B cell (primary cell): Measurements from ENCODE around the gene SEMA4A. TPM values are rescaled to one million over a fixed set of nuclear protein-coding genes. Genes with fewer than 3 reads are reported as not detected.
A peak's percentile ranks its signal among the peaks of the same experiment; 100 is the strongest.

Source experiments
- ATAC-seq: fragments of 200-7000 bp; cut with Tn5 transposase; one replicate; pipeline ENCODE4 v1.10.0; 2021; ENCODE audit warnings: low read depth, mild to moderate bottlenecking, moderate number of reproducible peaks, moderate library complexity
- CTCF ChIA-PET: fragments of 350-600 bp; sonication (Branson Sonifier 250); formaldehyde crosslinking; loops from one replicate; lab custom pipeline; 2021; ENCODE audit warnings: antibody characterized with exemption, inconsistent platforms; lab: Charles Lee
- POLR2A ChIA-PET: fragments of 350-600 bp; sonication (Branson Sonifier 250); formaldehyde crosslinking; loops from one replicate; lab custom pipeline; 2021; ENCODE audit warnings: antibody characterized with exemption; lab: Charles Lee
- DNase-seq: peaks from one replicate; pipeline ENCODE4 v3.0.0; 2013
- H2AFZ ChIP-seq: 2 replicates; pipeline ENCODE4 v1.6.1; 2012; ENCODE audit warnings: mild to moderate bottlenecking, low read depth, low read length; ENCODE audit not compliant: insufficient read depth, poor library complexity, severe bottlenecking
- H3K27ac ChIP-seq, 2 donors: 1 replicate in 1 of 2; 2 replicates in 1 of 2; pipeline ENCODE4 v1.5.1; 2012 to 2013; ENCODE audit warnings: low read length in 2 of 2, mild to moderate bottlenecking in 2 of 2, moderate library complexity in 1 of 2
- H3K27me3 ChIP-seq, 4 experiments: fragments of 200-600 bp in 1 of 4; sonication (generic) in 1 of 4; replicated peaks in 1 of 4; 1 replicate in 2 of 4; 2 replicates in 2 of 4; pipeline versions ENCODE4 v1.6.1 to v1.7.0; 2013 to 2016; ENCODE audit warnings: low read length in 3 of 4, mild to moderate bottlenecking in 2 of 4, mixed read lengths in 1 of 4, moderate library complexity in 1 of 4; ENCODE audit not compliant: insufficient read depth in 4 of 4, control insufficient read depth in 3 of 4; ENCODE audit errors: control extremely low read depth in 1 of 4
- H3K36me3 ChIP-seq, 2 experiments: replicated peaks in 1 of 2; 1 replicate in 1 of 2; 2 replicates in 1 of 2; pipeline versions ENCODE4 v1.6.1 to v1.7.1; 2013; ENCODE audit warnings: low read length in 1 of 2; ENCODE audit not compliant: insufficient read depth in 2 of 2, control insufficient read depth in 1 of 2; ENCODE audit errors: control extremely low read depth in 1 of 2, extremely low read depth in 1 of 2
- H3K4me1 ChIP-seq, 2 donors: fragments of 200-600 bp in 1 of 2; sonication (generic) in 1 of 2; 1 replicate in 1 of 2; 2 replicates in 1 of 2; pipeline versions ENCODE4 v1.5.1 to v1.6.1; 2013 to 2017; ENCODE audit warnings: low read length in 2 of 2; ENCODE audit not compliant: control insufficient read depth in 2 of 2, insufficient read depth in 2 of 2
- H3K4me2 ChIP-seq: replicated peaks from 2 replicates; pipeline ENCODE3; 2012; ENCODE audit warnings: mild to moderate bottlenecking, low read depth, low read length; ENCODE audit not compliant: poor library complexity, severe bottlenecking
- H3K4me3 ChIP-seq, 5 experiments: fragments of 200-600 bp in 1 of 5; sonication (generic) in 1 of 5; 1 replicate in 3 of 5; 2 replicates in 2 of 5; pipeline versions ENCODE4 v1.5.1 to v1.7.0; 2011 to 2016; ENCODE audit warnings: low read length in 4 of 5, mild to moderate bottlenecking in 4 of 5, low read depth in 2 of 5, control low read depth in 1 of 5, moderate library complexity in 1 of 5; ENCODE audit not compliant: insufficient read depth in 1 of 5; ENCODE audit errors: control extremely low read depth in 1 of 5, extremely low read depth in 1 of 5
- H3K79me2 ChIP-seq: fragments of 200-600 bp; sonication (generic); one replicate; pipeline ENCODE4 v1.6.0; 2016; ENCODE audit warnings: low read length; ENCODE audit not compliant: control insufficient read depth, insufficient read depth
- H3K9ac ChIP-seq: fragments of 200-600 bp; sonication (generic); 2 replicates; pipeline ENCODE4 v1.6.1; 2017; ENCODE audit warnings: mild to moderate bottlenecking, low read length, moderate library complexity
- H3K9me3 ChIP-seq, 3 donors: one replicate each; pipeline versions ENCODE4 v1.6.1 to v1.7.1; 2013; ENCODE audit warnings: low read length in 2 of 3; ENCODE audit not compliant: control insufficient read depth in 2 of 3, insufficient read depth in 1 of 3; ENCODE audit errors: control extremely low read depth in 1 of 3
- H4K20me1 ChIP-seq: 2 replicates; pipeline ENCODE4 v1.6.0; 2012; ENCODE audit warnings: mild to moderate bottlenecking, low read length; ENCODE audit not compliant: insufficient read depth, control insufficient read depth, poor library complexity, severe bottlenecking
- H3K27ac Mint-ChIP-seq: one replicate; pipeline ENCODE4 v1.8.0; 2021; ENCODE audit warnings: mixed read lengths
- H3K27me3 Mint-ChIP-seq: one replicate; pipeline ENCODE4 v1.8.0; 2021; ENCODE audit warnings: mixed read lengths
- H3K4me1 Mint-ChIP-seq: one replicate; pipeline ENCODE4 v1.8.0; 2021; ENCODE audit warnings: mixed read lengths
- H3K4me3 Mint-ChIP-seq: one replicate; pipeline ENCODE4 v1.8.0; 2021; ENCODE audit warnings: mixed read lengths
- H3K9me3 Mint-ChIP-seq: one replicate; pipeline ENCODE4 v1.8.0; 2022; ENCODE audit warnings: mixed read lengths; ENCODE audit not compliant: insufficient read depth
- EZH2 ChIP-seq: IDR thresholded peaks from 2 replicates; pipeline ENCODE4 v1.6.1; 2012; ENCODE audit warnings: borderline replicate concordance, low read depth, mild to moderate bottlenecking, moderate library complexity, low read length; ENCODE audit not compliant: insufficient read depth, poor library complexity, severe bottlenecking
- WGBS: methylation state at CpG from one replicate; pipeline ENCODE4 v1.1.5; 2013; ENCODE audit warnings: missing lambda C conversion rate; ENCODE audit not compliant: insufficient coverage; 5-methylcytosine and 5-hydroxymethylcytosine counted together
- intact Hi-C: fragments of 100-400 bp; cut with micrococcal nuclease; formaldehyde crosslinking; loops from one replicate; pipeline ENCODE4 v1.10.0; 2022
- polyA plus RNA-seq: library from polyadenylated mRNA; depleted of rRNA; stranded (reverse); fragments of >200 nt; gene quantifications from 2 replicates; pipeline ENCODE4 v1.2.3, GENCODE V29; 2012
- total RNA-seq, 2 donors: library from RNA; stranded (reverse); fragments of 120-200 nt in 1 of 2; gene quantifications; 1 replicate in 1 of 2; 2 replicates in 1 of 2; pipeline versions ENCODE4 v1.2.3 to v1.2.4, GENCODE V29; 2013 to 2022
- TF ChIP-seq, protein P1 (sequence below): fragments of 200-600 bp; IDR thresholded peaks from one replicate; pipeline ENCODE4 v1.8.0; 2022; ENCODE audit warnings: antibody characterized with exemption, mild to moderate bottlenecking

SEMA4A gene
- total and polyA plus RNA-seq, 2 donors (not counting 1 experiment from before 2014, with no cell fraction given) = 9.2 to 15.5 TPM

- Histone ChIP-seq H3K4me2 (no peak overlapping the region), H3K27me3 (peaks cover 0 to 17% (median 5%) of the 10 kb centered on the region in 4 experiments), H3K27ac (no peak overlapping the region), H4K20me1 (no peaks in the 10 kb centered on the region), H3K36me3 (no peaks in the 10 kb centered on the region), H3K79me2 (no peaks in the 10 kb centered on the region), H3K4me1 (peaks cover 9 to 20% of the 10 kb centered on the region in 2 donors), H3K9me3 (no peaks in the 10 kb centered on the region), H2AFZ (no peak overlapping the region), H3K4me3 (no peak overlapping the region), H3K9ac (no peak overlapping the region)
- intact Hi-C loops = no loop called here
- TF ChIP-seq, protein P1, sequence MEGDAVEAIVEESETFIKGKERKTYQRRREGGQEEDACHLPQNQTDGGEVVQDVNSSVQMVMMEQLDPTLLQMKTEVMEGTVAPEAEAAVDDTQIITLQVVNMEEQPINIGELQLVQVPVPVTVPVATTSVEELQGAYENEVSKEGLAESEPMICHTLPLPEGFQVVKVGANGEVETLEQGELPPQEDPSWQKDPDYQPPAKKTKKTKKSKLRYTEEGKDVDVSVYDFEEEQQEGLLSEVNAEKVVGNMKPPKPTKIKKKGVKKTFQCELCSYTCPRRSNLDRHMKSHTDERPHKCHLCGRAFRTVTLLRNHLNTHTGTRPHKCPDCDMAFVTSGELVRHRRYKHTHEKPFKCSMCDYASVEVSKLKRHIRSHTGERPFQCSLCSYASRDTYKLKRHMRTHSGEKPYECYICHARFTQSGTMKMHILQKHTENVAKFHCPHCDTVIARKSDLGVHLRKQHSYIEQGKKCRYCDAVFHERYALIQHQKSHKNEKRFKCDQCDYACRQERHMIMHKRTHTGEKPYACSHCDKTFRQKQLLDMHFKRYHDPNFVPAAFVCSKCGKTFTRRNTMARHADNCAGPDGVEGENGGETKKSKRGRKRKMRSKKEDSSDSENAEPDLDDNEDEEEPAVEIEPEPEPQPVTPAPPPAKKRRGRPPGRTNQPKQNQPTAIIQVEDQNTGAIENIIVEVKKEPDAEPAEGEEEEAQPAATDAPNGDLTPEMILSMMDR = no peak
- no peak for TF ChIP-seq EZH2
- ChIA-PET CTCF (interaction anchor here (0.8 to 2.4 kb wide), 10 partner anchors 8 to 64 kb away, joined by 3 to 8 read pairs (median 4); partner anchors contain the start of gene SEMA4A), POLR2A (interaction anchor here (0.7 kb wide), 2 partner anchors 36 to 117 kb away, joined by 5 to 6 read pairs; no protein-coding TSS in a partner anchor)
- H3K27me3 Mint-ChIP-seq = peaks cover 9% of the 10 kb centered on the region
- H3K9me3 Mint-ChIP-seq = no peaks in the 10 kb centered on the region
- peaks cover 22% of the 10 kb centered on the region for H3K4me1 Mint-ChIP-seq
- ATAC-seq (no peak), DNase-seq (no peak)
- WGBS = no CpG with 5 or more reads among the region's 6 CpGs
- no peak overlapping the region for H3K27ac Mint-ChIP-seq
- H3K4me3 Mint-ChIP-seq = no peak overlapping the region
These were observed 10.9 kb downstream of the SEMA4A start for GRCh38 chr1:156164125-156164831.

GRCh38 chr1:156165083-156165482, 11.7 kb downstream of the SEMA4A start:
- DNase-seq = peak; percentile 61
- Histone ChIP-seq H3K27me3 (peaks cover 0 to 12% (median 2%) of the 10 kb centered on the region in 4 experiments), H3K9me3 (no peaks in the 10 kb centered on the region), H3K4me3 (no peak overlapping the region), H4K20me1 (no peaks in the 10 kb centered on the region), H3K9ac (no peak overlapping the region), H3K27ac (no peak overlapping the region), H2AFZ (no peak overlapping the region), H3K4me2 (no peak overlapping the region), H3K36me3 (no peaks in the 10 kb centered on the region), H3K79me2 (no peaks in the 10 kb centered on the region), H3K4me1 (peaks cover 7 to 12% of the 10 kb centered on the region in 2 donors)
- no peak for TF ChIP-seq EZH2
- 59% methylated on average over 2 of the region's 2 CpGs for WGBS
- Mint-ChIP-seq H3K4me1 (peaks cover 17% of the 10 kb centered on the region), H3K27ac (no peak overlapping the region), H3K4me3 (no peak overlapping the region), H3K27me3 (peaks cover 7% of the 10 kb centered on the region), H3K9me3 (no peaks in the 10 kb centered on the region)
- ATAC-seq = no peak
- ChIA-PET CTCF (interaction anchor here (0.9 to 2.4 kb wide), 5 partner anchors 9 to 63 kb away, joined by 3 to 8 read pairs (median 4); no protein-coding TSS in a partner anchor), POLR2A (no interaction called here)
- intact Hi-C loops = no loop called here
